Measurements from ENCODE around the gene ANKRD27.
"Not testable (repeated sequence)": the region's sequence is repeated elsewhere in the genome, so short reads cannot be mapped to it uniquely, and the experiment has no call there.

ANKRD27 gene

DNA sequence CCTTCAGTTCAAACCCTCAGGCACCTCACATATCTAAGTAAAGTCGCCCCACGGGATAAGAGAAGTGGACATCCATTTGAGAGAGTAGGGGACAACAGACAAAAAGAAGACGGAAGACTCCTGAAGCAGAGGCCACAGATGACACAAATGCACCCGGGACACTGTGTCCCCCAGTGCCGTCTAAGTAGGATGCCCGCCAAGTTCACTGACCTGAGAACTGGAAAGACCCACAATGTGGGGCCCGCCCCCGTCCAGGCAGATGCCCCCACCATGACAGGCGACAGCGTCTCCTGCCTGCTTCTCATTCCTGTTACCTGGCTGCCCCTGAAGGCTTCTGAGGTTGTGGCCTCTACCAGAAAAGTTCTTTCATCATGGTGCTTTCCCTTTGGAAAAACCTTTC is 16.9 kb downstream of the ANKRD27 start:
- Mint-ChIP-seq H3K36me3 (ENCODE audit: low read depth) (peaks cover 12% of the 10 kb centered on the region), H3K9me3 (no peaks in the 10 kb centered on the region)

DNA sequence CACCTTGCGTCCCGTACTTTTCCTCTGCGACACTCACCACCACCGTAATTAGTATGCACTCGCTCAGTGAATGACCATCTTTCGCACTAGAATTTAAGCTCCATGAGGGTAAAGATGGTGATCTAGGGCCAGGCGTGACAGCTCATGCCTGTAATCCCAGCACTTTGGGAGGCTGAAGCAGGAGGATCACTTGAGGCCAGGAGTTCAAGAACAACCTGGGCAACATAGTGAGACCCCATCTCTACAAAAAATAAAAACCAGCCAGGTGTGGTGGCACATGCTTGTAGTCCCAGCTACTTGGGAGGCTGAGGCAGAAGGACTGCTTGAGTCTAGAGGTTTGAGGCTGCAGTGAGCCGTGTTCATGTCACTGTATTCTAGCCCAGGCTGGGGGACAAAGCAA is 18.6 kb downstream of the ANKRD27 start:
- DNase-seq; H3K4me3 Mint-ChIP-seq; H3K27me3 Mint-ChIP-seq (ENCODE audit: low read depth, poor library complexity); H3K27ac Mint-ChIP-seq; H3K9me3 Mint-ChIP-seq: not testable (repeated sequence)
- H3K4me1 Mint-ChIP-seq, result peaks cover 17% of the 10 kb centered on the region
- H3K36me3 Mint-ChIP-seq (ENCODE audit: low read depth), result peaks cover 14% of the 10 kb centered on the region

More for the DNA sequence above, 16.9 kb downstream of the ANKRD27 start:
- TF ChIP-seq, protein P1, sequence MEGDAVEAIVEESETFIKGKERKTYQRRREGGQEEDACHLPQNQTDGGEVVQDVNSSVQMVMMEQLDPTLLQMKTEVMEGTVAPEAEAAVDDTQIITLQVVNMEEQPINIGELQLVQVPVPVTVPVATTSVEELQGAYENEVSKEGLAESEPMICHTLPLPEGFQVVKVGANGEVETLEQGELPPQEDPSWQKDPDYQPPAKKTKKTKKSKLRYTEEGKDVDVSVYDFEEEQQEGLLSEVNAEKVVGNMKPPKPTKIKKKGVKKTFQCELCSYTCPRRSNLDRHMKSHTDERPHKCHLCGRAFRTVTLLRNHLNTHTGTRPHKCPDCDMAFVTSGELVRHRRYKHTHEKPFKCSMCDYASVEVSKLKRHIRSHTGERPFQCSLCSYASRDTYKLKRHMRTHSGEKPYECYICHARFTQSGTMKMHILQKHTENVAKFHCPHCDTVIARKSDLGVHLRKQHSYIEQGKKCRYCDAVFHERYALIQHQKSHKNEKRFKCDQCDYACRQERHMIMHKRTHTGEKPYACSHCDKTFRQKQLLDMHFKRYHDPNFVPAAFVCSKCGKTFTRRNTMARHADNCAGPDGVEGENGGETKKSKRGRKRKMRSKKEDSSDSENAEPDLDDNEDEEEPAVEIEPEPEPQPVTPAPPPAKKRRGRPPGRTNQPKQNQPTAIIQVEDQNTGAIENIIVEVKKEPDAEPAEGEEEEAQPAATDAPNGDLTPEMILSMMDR (IDR thresholded peaks at IDR 0.05), result no peak
- Mint-ChIP-seq H3K27ac (no peak overlapping the region), H3K27me3 (ENCODE audit: low read depth, poor library complexity) (no peaks in the 10 kb centered on the region), H3K4me1 (peaks cover 11% of the 10 kb centered on the region), H3K4me3 (no peak overlapping the region)
- no peak for DNase-seq

DNA sequence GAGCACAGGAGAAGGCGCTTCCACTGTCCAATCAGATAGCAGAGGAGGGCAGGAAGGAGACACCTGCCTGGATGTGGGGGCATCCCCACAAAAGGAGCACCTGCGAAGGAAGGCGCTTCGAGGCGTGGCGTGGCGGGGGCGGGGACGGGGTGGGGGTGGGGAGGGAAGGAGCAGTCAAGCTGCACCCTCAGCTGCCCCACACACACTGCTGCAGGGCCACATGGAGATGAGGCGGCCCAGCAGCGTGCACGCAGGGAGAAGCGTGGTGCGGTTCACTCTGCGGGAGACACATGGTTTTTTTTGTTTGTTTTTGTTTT is 21.4 kb downstream of the ANKRD27 start:
- no peak overlapping the region for H3K27ac Mint-ChIP-seq
- no peaks in the 10 kb centered on the region for H3K9me3 Mint-ChIP-seq
- no peak overlapping the region for H3K4me3 Mint-ChIP-seq
- peaks cover 20% of the 10 kb centered on the region for H3K36me3 Mint-ChIP-seq (ENCODE audit: low read depth)
- DNase-seq, result no peak
- TF ChIP-seq, protein P1 (IDR thresholded peaks at IDR 0.05), result no peak
- H3K4me1 Mint-ChIP-seq, result peaks cover 6% of the 10 kb centered on the region
- H3K27me3 Mint-ChIP-seq (ENCODE audit: low read depth, poor library complexity), result peaks cover 3% of the 10 kb centered on the region

DNA sequence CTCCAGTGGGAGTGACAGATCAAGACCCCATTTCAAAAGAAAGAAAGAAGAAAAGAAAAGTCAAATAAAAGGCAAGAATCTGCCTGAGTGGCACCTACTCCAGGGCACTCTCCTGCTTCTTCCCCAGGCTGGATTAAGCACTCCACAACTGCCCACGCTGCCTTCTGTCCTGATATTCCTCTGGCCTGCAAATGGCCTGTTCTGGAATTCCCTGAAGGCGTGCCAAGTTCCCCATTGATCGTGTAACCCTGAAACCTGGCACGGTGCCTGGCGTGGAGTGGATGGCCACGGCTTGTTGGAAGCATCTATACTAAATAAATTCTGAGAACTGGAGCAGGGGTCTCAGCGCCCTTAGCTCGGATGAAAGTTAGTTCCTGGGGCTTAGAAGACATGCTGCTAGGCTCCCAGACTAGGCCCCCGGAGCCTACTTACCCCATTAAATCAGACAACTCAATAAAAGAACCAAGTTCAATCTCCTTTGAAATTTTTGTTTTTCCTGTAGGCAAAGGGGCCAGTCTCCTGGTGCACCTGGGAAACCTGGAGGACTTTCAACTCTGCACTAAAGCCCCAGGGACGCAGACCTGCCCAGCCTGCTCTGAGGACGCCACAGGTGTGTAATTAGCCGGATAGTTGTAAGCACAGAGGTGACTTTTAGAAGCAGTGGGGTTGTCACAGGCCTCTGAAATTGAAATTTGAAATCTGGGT is 21.9 kb downstream of the ANKRD27 start:
- H3K9me3 Mint-ChIP-seq, result no peaks in the 10 kb centered on the region
- H3K27ac Mint-ChIP-seq, result peak overlapping the region; percentile 67
- H3K4me3 Mint-ChIP-seq, result no peak overlapping the region
- peaks cover 6% of the 10 kb centered on the region for H3K4me1 Mint-ChIP-seq
- TF ChIP-seq, protein P1 (IDR thresholded peaks at IDR 0.05), result no peak
- DNase-seq, result no peak
- H3K36me3 Mint-ChIP-seq (ENCODE audit: low read depth), result peaks cover 25% of the 10 kb centered on the region
- H3K27me3 Mint-ChIP-seq (ENCODE audit: low read depth, poor library complexity), result peaks cover 3% of the 10 kb centered on the region

DNA sequence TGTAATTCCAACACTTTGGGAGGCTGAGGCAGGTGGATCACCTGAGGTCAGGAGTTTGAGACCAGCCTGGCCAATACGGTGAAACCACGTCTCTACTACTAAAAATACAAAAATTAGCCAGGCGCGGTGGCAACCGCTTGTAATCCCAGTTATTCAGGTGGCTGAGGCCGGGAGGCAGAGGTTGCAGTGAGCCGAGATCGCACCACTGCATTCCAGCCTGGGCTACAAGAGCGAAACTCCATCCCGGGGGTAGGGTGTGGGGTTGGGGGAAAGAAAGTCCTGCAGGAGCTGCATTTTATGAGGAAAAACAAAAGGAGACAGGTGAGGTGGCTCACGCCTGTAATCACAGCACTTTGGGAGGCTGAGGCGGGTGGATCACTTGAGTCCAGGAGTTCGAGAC is 22.6 kb downstream of the ANKRD27 start:
- not testable (repeated sequence) for H3K9me3 Mint-ChIP-seq; DNase-seq; H3K4me3 Mint-ChIP-seq; H3K27me3 Mint-ChIP-seq (ENCODE audit: low read depth, poor library complexity)
- H3K4me1 Mint-ChIP-seq, result peaks cover 12% of the 10 kb centered on the region
- H3K27ac Mint-ChIP-seq, result peak overlapping the region; percentile 67
- H3K36me3 Mint-ChIP-seq (ENCODE audit: low read depth), result peaks cover 25% of the 10 kb centered on the region

DNA sequence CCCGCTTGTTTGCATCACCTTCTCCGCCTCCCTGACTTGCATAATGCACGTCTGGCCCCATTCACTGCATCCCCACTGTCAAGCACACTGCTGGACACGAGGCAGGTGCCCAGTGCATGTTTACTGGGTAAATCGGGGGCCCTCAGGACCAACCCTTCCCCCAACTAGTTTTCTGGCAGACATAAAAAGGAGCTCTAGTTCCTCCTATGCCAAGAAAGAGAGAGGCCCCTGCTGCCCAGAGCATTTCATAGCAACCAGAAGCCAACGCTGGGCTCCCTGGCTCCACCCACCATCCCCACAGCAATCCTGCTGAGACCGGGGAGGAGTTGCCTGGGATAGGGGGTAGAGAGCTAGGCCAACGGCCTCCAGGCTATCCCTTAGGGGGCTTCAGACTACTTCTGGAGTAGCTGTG is 23.2 kb downstream of the ANKRD27 start:
- H3K27me3 Mint-ChIP-seq (ENCODE audit: low read depth, poor library complexity), result peaks cover 3% of the 10 kb centered on the region
- TF ChIP-seq, protein P1 (IDR thresholded peaks at IDR 0.05), result no peak
- H3K4me1 Mint-ChIP-seq, result peaks cover 17% of the 10 kb centered on the region
- no peaks in the 10 kb centered on the region for H3K9me3 Mint-ChIP-seq
- DNase-seq, result peak; percentile 58
- H3K4me3 Mint-ChIP-seq, result no peak overlapping the region
- peaks cover 31% of the 10 kb centered on the region for H3K36me3 Mint-ChIP-seq (ENCODE audit: low read depth)
- H3K27ac Mint-ChIP-seq, result peak overlapping the region; percentile 94

DNA sequence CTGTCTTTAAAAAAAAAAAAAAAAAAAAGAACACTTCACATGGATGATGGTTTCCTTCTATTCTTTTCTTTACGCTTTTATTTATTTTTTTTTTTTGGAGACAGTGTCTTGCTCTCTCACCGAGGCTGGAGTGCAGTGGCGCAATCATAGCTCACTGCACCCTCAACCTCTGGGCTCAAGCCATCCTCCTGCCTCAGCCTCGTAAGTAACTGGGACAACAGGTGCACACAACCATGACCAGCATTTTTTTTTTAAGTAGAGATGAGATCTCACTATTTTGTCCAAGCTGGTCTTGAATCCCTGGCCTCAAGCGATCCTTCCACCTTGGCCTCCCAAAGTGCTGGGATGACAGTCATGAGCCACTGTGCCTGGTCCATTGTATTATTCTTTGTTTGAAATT is 24.3 kb downstream of the ANKRD27 start:
- H3K27ac Mint-ChIP-seq, result no peak overlapping the region
- no peak overlapping the region for H3K4me3 Mint-ChIP-seq
- DNase-seq, result no peak
- TF ChIP-seq, protein P1 (IDR thresholded peaks at IDR 0.05), result no peak
- H3K4me1 Mint-ChIP-seq, result peaks cover 17% of the 10 kb centered on the region
- H3K27me3 Mint-ChIP-seq (ENCODE audit: low read depth, poor library complexity), result peaks cover 3% of the 10 kb centered on the region
- no peaks in the 10 kb centered on the region for H3K9me3 Mint-ChIP-seq
- peaks cover 26% of the 10 kb centered on the region for H3K36me3 Mint-ChIP-seq (ENCODE audit: low read depth)
